ENCODE measurements around the gene CMTM2. TPM values are rescaled to one million over a fixed set of nuclear protein-coding genes. Genes with fewer than 3 reads are reported as not detected.
"Not testable (repeated sequence)": the region's sequence is repeated elsewhere in the genome, so short reads cannot be mapped to it uniquely, and the experiment has no call there.

Gene CMTM2
- polyA plus RNA-seq, 1 donor: 0.25 TPM

- H3K4me3 ChIP-seq (ENCODE audit: low read length): peak overlapping the region; percentile 65
- H3K9me3 ChIP-seq (ENCODE audit: control insufficient read depth, low read depth, low read length): peaks cover 4% of the 10 kb centered on the region
- H3K4me1 ChIP-seq (ENCODE audit: control insufficient read depth, insufficient read depth, low read length): peaks cover 29% of the 10 kb centered on the region
- peaks cover under 1% of the 10 kb centered on the region for H3K36me3 ChIP-seq (ENCODE audit: control insufficient read depth, insufficient read depth, low read length)
- no peaks in the 10 kb centered on the region for H3K27me3 ChIP-seq (ENCODE audit: control insufficient read depth, insufficient read depth, low read length)
- DNase-seq: no peak
- no CpG with 5 or more reads among the region's 8 CpGs for WGBS (ENCODE audit: insufficient coverage, low lambda C conversion rate)
- no peak overlapping the region for H3K27ac ChIP-seq (ENCODE audit: low read length)
Measured at GRCh38 chr16:66553223-66553622, 26.0 kb upstream of the CMTM2 start.

DNA sequence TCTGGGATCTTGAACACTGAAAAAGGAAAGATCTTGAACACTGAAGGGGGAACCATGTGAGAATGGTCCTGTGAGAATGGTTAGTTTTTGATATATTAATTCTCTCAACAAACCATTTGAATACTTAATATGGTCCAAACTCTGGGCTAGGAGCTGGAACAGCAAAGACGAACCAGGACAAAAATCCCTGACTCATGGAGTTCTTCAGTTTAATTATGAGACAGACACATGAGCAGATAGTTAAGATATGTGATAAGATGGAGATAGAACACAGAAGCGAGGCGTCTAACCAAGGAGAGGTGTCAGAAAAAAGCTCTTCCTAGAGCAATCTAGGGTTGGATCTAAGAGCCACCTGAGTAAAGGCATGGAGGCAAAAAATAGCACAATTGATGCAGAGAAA lies 25.2 kb upstream of the CMTM2 start:
- no peak overlapping the region for H3K4me3 ChIP-seq (ENCODE audit: low read length)
- DNase-seq: no peak
- H3K36me3 ChIP-seq (ENCODE audit: control insufficient read depth, insufficient read depth, low read length): peaks cover 6% of the 10 kb centered on the region
- H3K27ac ChIP-seq (ENCODE audit: low read length): no peak overlapping the region
- H3K9me3 ChIP-seq (ENCODE audit: control insufficient read depth, low read depth, low read length): peaks cover 4% of the 10 kb centered on the region
- H3K27me3 ChIP-seq (ENCODE audit: control insufficient read depth, insufficient read depth, low read length): no peaks in the 10 kb centered on the region
- H3K4me1 ChIP-seq (ENCODE audit: control insufficient read depth, insufficient read depth, low read length): peaks cover 28% of the 10 kb centered on the region
- 100% methylated on average over 3 of the region's 3 CpGs for WGBS (ENCODE audit: insufficient coverage, low lambda C conversion rate)

DNA sequence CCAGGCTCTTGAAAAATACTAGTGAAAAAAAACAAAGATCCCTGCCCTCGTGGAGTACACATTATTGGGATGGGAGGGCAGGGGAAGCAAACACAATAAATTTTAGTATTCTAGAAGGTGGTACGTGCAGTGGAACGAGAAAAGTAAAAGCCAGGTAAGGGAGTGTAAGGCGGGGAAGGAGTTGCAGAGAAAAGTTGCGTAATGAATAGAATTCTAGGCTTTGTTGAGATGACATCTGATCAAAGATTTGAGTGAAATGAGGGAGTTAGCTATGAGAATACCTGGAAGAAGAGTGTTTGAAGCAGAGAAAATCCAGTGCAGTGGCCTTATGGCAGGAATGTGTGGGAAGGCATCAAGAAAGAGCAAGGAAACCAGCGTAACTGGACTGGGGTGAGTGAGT lies 24.8 kb upstream of the CMTM2 start:
- Histone ChIP-seq H3K27ac (ENCODE audit: low read length) (no peak overlapping the region), H3K4me1 (ENCODE audit: control insufficient read depth, insufficient read depth, low read length) (peaks cover 24% of the 10 kb centered on the region)
- WGBS (ENCODE audit: insufficient coverage, low lambda C conversion rate): 85% methylated on average over 5 of the region's 6 CpGs

DNA sequence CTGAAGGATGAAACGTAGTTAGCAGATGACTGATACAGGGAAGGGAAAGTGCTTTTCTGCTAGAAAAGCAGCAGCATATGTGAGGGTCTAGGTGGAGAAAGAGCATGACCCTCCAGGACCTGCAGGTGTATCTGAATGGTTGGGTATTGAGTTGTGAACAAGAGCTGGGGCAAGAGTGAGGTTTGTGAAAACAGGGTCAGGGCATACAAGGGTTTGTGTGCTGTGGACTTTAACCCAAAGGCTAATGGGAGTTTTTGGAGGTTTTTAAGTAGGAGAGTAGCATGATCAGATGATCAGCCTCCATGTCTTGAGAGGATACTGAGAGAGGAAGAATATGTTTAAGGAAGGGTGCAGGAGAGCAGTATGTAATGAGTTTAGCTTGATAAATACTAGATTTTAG lies 19.2 kb upstream of the CMTM2 start:
- Histone ChIP-seq H3K4me3 (ENCODE audit: low read length) (no peak overlapping the region), H3K9me3 (ENCODE audit: control insufficient read depth, low read depth, low read length) (no peaks in the 10 kb centered on the region), H3K4me1 (ENCODE audit: control insufficient read depth, insufficient read depth, low read length) (no peaks in the 10 kb centered on the region), H3K27me3 (ENCODE audit: control insufficient read depth, insufficient read depth, low read length) (no peaks in the 10 kb centered on the region), H3K27ac (ENCODE audit: low read length) (no peak overlapping the region), H3K36me3 (ENCODE audit: control insufficient read depth, insufficient read depth, low read length) (peaks cover 24% of the 10 kb centered on the region)
- no peak for DNase-seq
- 100% methylated on average over 1 of the region's 1 CpG for WGBS (ENCODE audit: insufficient coverage, low lambda C conversion rate)

More for the DNA sequence above, 24.8 kb upstream of the CMTM2 start:
- Histone ChIP-seq H3K9me3 (ENCODE audit: control insufficient read depth, low read depth, low read length) (peaks cover 4% of the 10 kb centered on the region), H3K36me3 (ENCODE audit: control insufficient read depth, insufficient read depth, low read length) (peaks cover 9% of the 10 kb centered on the region), H3K4me3 (ENCODE audit: low read length) (no peak overlapping the region), H3K27me3 (ENCODE audit: control insufficient read depth, insufficient read depth, low read length) (no peaks in the 10 kb centered on the region)
- DNase-seq: no peak

DNA sequence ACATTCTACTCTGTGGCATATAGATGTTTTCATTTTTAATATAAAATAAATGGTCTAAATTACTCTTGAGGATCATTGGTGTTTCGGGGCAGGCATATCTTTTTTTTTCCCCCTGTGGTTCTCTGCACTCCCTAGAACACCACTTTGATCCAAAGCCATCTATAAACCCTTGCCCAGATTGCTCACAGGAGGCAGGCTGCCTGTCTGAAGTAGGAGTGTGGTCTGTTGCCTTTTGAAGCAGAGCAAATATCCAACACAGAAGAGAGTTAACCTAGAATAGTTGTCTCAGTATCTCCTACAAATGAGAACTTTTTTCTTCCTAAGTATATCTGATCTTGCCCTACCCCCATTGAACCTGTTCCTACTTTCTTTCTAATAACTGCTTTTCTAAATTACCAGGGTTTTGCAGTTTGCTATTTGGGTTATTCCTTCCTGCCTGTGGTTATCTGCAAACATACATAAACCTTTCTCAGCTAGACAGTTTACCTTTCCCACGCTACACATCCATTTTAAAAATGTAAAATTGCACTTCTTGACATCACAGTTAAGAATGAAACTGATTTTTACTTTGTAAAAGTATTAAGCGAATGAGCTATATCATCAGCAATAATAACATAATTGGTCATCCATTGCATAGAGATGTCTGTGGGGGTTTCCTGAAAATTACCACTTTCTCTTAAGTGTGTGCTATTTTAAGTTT lies 17.7 kb upstream of the CMTM2 start:
- Histone ChIP-seq H3K4me1 (ENCODE audit: control insufficient read depth, insufficient read depth, low read length) (no peaks in the 10 kb centered on the region), H3K36me3 (ENCODE audit: control insufficient read depth, insufficient read depth, low read length) (peaks cover 32% of the 10 kb centered on the region)
- WGBS (ENCODE audit: insufficient coverage, low lambda C conversion rate): 93% methylated on average over 2 of the region's 3 CpGs

DNA sequence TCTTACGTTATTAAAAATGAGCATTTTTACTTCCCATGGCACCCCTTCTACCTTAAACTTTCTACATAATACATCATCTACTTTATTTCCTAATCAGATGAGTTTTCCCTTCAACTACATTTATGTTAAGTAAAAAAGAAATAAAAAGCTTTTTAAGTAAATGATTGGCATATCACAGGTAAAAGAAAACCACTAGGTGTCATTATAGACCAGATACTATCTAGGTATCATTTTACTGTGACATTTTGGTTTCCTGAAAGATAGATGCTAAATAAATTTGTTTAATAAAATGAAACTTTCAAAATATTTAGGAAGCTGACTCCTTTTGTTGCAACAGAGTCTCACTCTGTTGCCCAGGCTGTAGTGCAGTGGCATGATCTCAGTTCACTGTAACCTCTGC lies 16.9 kb upstream of the CMTM2 start:
- Histone ChIP-seq H3K4me3 (ENCODE audit: low read length) (no peak overlapping the region), H3K4me1 (ENCODE audit: control insufficient read depth, insufficient read depth, low read length) (no peaks in the 10 kb centered on the region), H3K36me3 (ENCODE audit: control insufficient read depth, insufficient read depth, low read length) (peaks cover 37% of the 10 kb centered on the region), H3K9me3 (ENCODE audit: control insufficient read depth, low read depth, low read length) (peaks cover 4% of the 10 kb centered on the region), H3K27ac (ENCODE audit: low read length) (no peak overlapping the region), H3K27me3 (ENCODE audit: control insufficient read depth, insufficient read depth, low read length) (no peaks in the 10 kb centered on the region)
- WGBS (ENCODE audit: insufficient coverage, low lambda C conversion rate): 67% methylated on average over 1 of the region's 1 CpG
- DNase-seq: no peak

More for the DNA sequence above, 17.7 kb upstream of the CMTM2 start:
- Histone ChIP-seq H3K27me3 (ENCODE audit: control insufficient read depth, insufficient read depth, low read length) (no peaks in the 10 kb centered on the region), H3K4me3 (ENCODE audit: low read length) (no peak overlapping the region), H3K27ac (ENCODE audit: low read length) (no peak overlapping the region), H3K9me3 (ENCODE audit: control insufficient read depth, low read depth, low read length) (peaks cover 4% of the 10 kb centered on the region)
- DNase-seq: no peak

- Histone ChIP-seq H3K27me3 (ENCODE audit: control insufficient read depth, insufficient read depth, low read length) (no peaks in the 10 kb centered on the region), H3K9me3 (ENCODE audit: control insufficient read depth, low read depth, low read length) (peaks cover 4% of the 10 kb centered on the region), H3K36me3 (ENCODE audit: control insufficient read depth, insufficient read depth, low read length) (peaks cover 37% of the 10 kb centered on the region), H3K4me3 (ENCODE audit: low read length) (no peak overlapping the region), H3K4me1 (ENCODE audit: control insufficient read depth, insufficient read depth, low read length) (no peaks in the 10 kb centered on the region), H3K27ac (ENCODE audit: low read length) (no peak overlapping the region)
- DNase-seq: no peak
- WGBS (ENCODE audit: insufficient coverage, low lambda C conversion rate): no CpG with 5 or more reads among the region's 2 CpGs
Measured at GRCh38 chr16:66562986-66563385, 16.3 kb upstream of the CMTM2 start.

- H3K27ac ChIP-seq (ENCODE audit: low read length): no peak overlapping the region
- no peaks in the 10 kb centered on the region for H3K4me1 ChIP-seq (ENCODE audit: control insufficient read depth, insufficient read depth, low read length)
- WGBS (ENCODE audit: insufficient coverage, low lambda C conversion rate): no CpG with 5 or more reads among the region's 2 CpGs
- H3K4me3 ChIP-seq (ENCODE audit: low read length): no peak overlapping the region
- no peaks in the 10 kb centered on the region for H3K27me3 ChIP-seq (ENCODE audit: control insufficient read depth, insufficient read depth, low read length)
- H3K9me3 ChIP-seq (ENCODE audit: control insufficient read depth, low read depth, low read length): peaks cover 4% of the 10 kb centered on the region
- peaks cover 34% of the 10 kb centered on the region for H3K36me3 ChIP-seq (ENCODE audit: control insufficient read depth, insufficient read depth, low read length)
- DNase-seq: no peak
Measured at GRCh38 chr16:66563574-66564334, 15.5 kb upstream of the CMTM2 start.

- no CpG with 5 or more reads among the region's 54 CpGs for WGBS (ENCODE audit: insufficient coverage, low lambda C conversion rate)
- peaks cover 7% of the 10 kb centered on the region for H3K4me1 ChIP-seq (ENCODE audit: control insufficient read depth, insufficient read depth, low read length)
- no peak within 1 kb of the TSS for H3K27ac ChIP-seq (ENCODE audit: low read length)
- H3K27me3 ChIP-seq (ENCODE audit: control insufficient read depth, insufficient read depth, low read length): no peaks in the 10 kb centered on the region
- peaks cover 4% of the 10 kb centered on the region for H3K9me3 ChIP-seq (ENCODE audit: control insufficient read depth, low read depth, low read length)
- H3K4me3 ChIP-seq (ENCODE audit: low read length): no peak within 1 kb of the TSS
- no peak for DNase-seq
- H3K36me3 ChIP-seq (ENCODE audit: control insufficient read depth, insufficient read depth, low read length): peaks cover 18% of the 10 kb centered on the region
Measured at GRCh38 chr16:66566051-66566901, 13.0 kb upstream of the CMTM2 start, which contains the start of gene CMTM1. Gene CMTM1, plus strand, starts transcription at chr16:66566439. Its CDS starts 75 bp downstream, at chr16:66566514.

DNA sequence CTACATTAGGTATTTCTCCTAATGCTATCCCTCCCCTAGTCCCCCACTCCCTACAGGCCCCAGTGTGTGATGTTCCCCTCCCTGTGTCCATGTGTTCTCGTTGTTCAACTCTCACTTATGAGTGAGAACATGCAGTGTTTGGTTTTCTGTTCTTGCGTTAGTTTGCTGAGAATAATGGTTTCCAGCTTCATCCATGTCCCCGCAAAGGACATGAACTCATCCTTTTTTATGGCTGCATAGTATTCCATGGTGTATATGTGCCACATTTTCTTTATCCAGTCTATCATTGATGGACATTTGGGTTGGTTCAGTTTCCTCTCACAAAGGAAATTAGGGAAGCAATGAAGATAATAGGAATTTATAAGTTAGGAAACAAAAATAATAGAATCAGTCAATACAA lies 12.0 kb upstream of the CMTM2 start:
- H3K27me3 ChIP-seq (ENCODE audit: control insufficient read depth, insufficient read depth, low read length); H3K4me1 ChIP-seq (ENCODE audit: control insufficient read depth, insufficient read depth, low read length); H3K27ac ChIP-seq (ENCODE audit: low read length); DNase-seq; H3K4me3 ChIP-seq (ENCODE audit: low read length); H3K9me3 ChIP-seq (ENCODE audit: control insufficient read depth, low read depth, low read length): not testable (repeated sequence)
- H3K36me3 ChIP-seq (ENCODE audit: control insufficient read depth, insufficient read depth, low read length): peaks cover 15% of the 10 kb centered on the region
- no CpG with 5 or more reads among the region's 3 CpGs for WGBS (ENCODE audit: insufficient coverage, low lambda C conversion rate)
